Common myeloid progenitor, CD34-positive (primary cell): ENCODE measurements around the gene KRTAP10-6.

Experiments used
- CTCF ChIA-PET: fragments of 350-600 bp; sonication (Branson Sonifier 250); formaldehyde crosslinking; loops from one replicate; lab custom pipeline; 2021; ENCODE audit warnings: antibody characterized with exemption; lab: Charles Lee
- POLR2A ChIA-PET: fragments of 350-600 bp; sonication (Branson Sonifier 250); formaldehyde crosslinking; loops from one replicate; lab custom pipeline; 2021; ENCODE audit warnings: antibody characterized with exemption; lab: Charles Lee
- DNase-seq, 3 donors: peaks; one replicate each; pipeline versions ENCODE4 v3.0.0 to v3.0.0-alpha.2; 2013
- H3K27ac ChIP-seq, 2 experiments: 1 replicate in 1 of 2; 2 replicates in 1 of 2; pipeline ENCODE4 v1.7.0; 2013; ENCODE audit warnings: inconsistent platforms in 2 of 2, low read length in 2 of 2, mild to moderate bottlenecking in 2 of 2, low read depth in 1 of 2, moderate library complexity in 1 of 2; ENCODE audit not compliant: severe bottlenecking in 2 of 2, insufficient read depth in 1 of 2, poor library complexity in 1 of 2
- H3K27me3 ChIP-seq, 5 experiments: replicated peaks in 2 of 5; 1 replicate in 3 of 5; 2 replicates in 2 of 5; pipeline versions ENCODE4 v1.6.1 to v1.7.0; 2013; ENCODE audit warnings: low read length in 4 of 5, mild to moderate bottlenecking in 2 of 5, moderate library complexity in 2 of 5, inconsistent platforms in 1 of 5; ENCODE audit not compliant: insufficient read depth in 5 of 5, control insufficient read depth in 4 of 5
- H3K36me3 ChIP-seq, 4 experiments: 1 replicate in 2 of 4; 2 replicates in 2 of 4; pipeline versions ENCODE4 v1.6.1 to v1.7.0; 2013; ENCODE audit warnings: low read length in 3 of 4, control low read depth in 1 of 4, mild to moderate bottlenecking in 1 of 4; ENCODE audit not compliant: control insufficient read depth in 4 of 4, insufficient read depth in 4 of 4
- H3K4me1 ChIP-seq, 4 experiments: 1 replicate in 3 of 4; 2 replicates in 1 of 4; pipeline versions ENCODE4 v1.6.1 to v1.7.1; 2013; ENCODE audit warnings: low read length in 3 of 4, mild to moderate bottlenecking in 3 of 4, control low read depth in 1 of 4, inconsistent platforms in 1 of 4, moderate library complexity in 1 of 4; ENCODE audit not compliant: control insufficient read depth in 4 of 4, insufficient read depth in 4 of 4; ENCODE audit errors: control extremely low read depth in 1 of 4
- H3K4me3 ChIP-seq, 7 experiments: 1 replicate in 4 of 7; 2 replicates in 3 of 7; pipeline versions ENCODE4 v1.5.1 to v1.7.0; 2013; ENCODE audit warnings: mild to moderate bottlenecking in 7 of 7, low read length in 6 of 7, moderate library complexity in 6 of 7, inconsistent platforms in 2 of 7, low read depth in 2 of 7, control low read depth in 1 of 7; ENCODE audit not compliant: insufficient read depth in 4 of 7, control insufficient read depth in 1 of 7; ENCODE audit errors: extremely low read depth in 1 of 7
- H3K9me3 ChIP-seq, 5 experiments: 1 replicate in 4 of 5; 2 replicates in 1 of 5; pipeline versions ENCODE4 v1.6.1 to v1.7.1; 2013; ENCODE audit warnings: low read length in 4 of 5, mild to moderate bottlenecking in 2 of 5, inconsistent platforms in 1 of 5, low read depth in 1 of 5, moderate library complexity in 1 of 5; ENCODE audit not compliant: control insufficient read depth in 4 of 5, insufficient read depth in 2 of 5; ENCODE audit errors: control extremely low read depth in 1 of 5
- WGBS: methylation state at CpG from one replicate; pipeline ENCODE4 v1.1.5; 2013; ENCODE audit not compliant: insufficient coverage; 5-methylcytosine and 5-hydroxymethylcytosine counted together

The KRTAP10-6 gene

DNA sequence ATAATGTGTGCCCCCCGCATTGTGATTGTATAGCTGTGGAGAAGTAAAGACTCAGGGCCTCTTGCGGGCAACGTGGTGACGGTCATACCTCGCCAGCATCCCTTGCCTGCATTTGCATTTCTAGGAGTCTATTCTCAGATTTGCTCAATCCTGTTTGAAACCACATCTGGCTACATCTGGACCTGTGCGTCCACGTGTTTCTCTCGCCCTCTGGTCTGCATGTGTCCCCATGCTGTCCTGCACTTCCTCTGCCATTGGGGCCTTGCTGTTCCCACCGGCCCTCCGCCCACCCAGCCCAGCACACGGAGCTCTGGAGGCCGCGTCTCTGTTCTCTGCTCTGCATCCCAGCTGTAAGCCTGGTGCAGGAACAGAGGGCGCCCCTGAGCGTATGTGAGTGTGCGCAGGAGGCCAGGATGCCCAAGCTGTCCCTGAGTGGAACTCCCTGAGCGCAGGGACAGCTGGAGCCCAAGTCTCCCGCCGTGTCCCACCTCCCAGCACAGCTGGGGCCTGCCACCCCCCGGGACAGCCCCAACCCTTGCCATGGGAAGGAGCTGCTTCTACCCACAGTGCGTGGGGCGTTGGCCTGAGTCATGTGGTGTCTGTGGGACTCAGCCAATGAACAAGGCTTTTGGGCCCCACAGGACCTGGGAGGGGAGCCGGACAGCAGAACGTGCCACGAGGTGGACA, 42.6 kb downstream of the KRTAP10-6 start:
- Histone ChIP-seq H3K9me3 (peaks cover 3 to 18% (median 5%) of the 10 kb centered on the region in 5 experiments), H3K4me1 (no peaks in the 10 kb centered on the region), H3K27me3 (peaks cover 0 to 54% (median 6%) of the 10 kb centered on the region in 5 experiments), H3K36me3 (no peaks in the 10 kb centered on the region), H3K27ac (no peak overlapping the region), H3K4me3 (no peak overlapping the region)
- ChIA-PET POLR2A (no interaction called here), CTCF (interaction anchor here (0.7 kb wide), 1 partner anchor 43 kb away, joined by 3 read pairs; no protein-coding TSS in a partner anchor)
- no peak for DNase-seq
- 83% methylated on average over 21 of the region's 25 CpGs for WGBS

DNA sequence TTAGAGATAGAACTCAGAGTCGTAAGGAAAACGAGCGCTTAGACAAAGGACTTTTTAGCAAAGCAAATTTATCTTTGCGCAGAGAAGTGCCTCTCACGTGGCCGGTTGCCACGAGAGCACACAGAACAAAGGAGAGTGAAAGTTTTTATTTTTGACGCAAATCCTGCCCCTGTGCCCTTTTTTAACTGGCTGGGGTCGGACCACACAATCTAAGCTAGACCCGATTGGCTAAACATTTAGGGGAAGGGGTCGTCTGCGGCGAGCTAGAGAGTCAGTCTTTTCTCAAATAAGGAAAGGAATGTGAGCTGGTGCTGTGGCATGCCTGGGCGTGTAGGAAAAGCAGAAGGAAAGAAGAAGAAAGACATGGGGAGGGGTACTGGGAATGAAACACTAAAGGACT, 43.4 kb downstream of the KRTAP10-6 start:
- H3K4me3 ChIP-seq = no peak overlapping the region
- H3K4me1 ChIP-seq = no peaks in the 10 kb centered on the region
- H3K27me3 ChIP-seq = peaks cover 0 to 54% (median 6%) of the 10 kb centered on the region in 5 experiments
- no peak for DNase-seq
- no peak overlapping the region for H3K27ac ChIP-seq
- POLR2A ChIA-PET = no interaction called here
- CTCF ChIA-PET = no interaction called here
- WGBS = 54% methylated on average over 14 of the region's 14 CpGs
- no peaks in the 10 kb centered on the region for H3K36me3 ChIP-seq
- H3K9me3 ChIP-seq = peaks cover 3 to 18% (median 5%) of the 10 kb centered on the region in 5 experiments

DNA sequence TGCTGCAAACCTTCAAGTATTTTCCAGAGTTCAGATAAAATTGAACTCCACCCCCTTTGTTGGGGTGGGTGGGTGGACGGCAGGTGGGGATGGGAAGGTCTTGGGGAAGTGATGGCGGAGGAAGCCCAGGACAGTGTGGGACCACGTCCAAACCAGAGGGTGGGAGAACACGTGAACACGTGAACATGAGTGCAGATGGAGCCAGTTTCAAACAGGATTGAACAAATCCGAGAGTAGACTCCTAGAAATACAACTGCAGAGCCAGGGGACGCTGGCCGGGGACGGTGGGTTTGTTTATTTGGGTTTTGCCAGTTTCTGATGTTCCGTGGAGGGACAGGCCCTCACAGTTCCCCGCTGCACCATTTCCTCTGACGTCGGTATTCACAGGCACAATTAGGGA, 43.9 kb downstream of the KRTAP10-6 start:
- H3K27ac ChIP-seq = no peak overlapping the region
- no peaks in the 10 kb centered on the region for H3K36me3 ChIP-seq
- no peaks in the 10 kb centered on the region for H3K4me1 ChIP-seq
- no peak overlapping the region for H3K4me3 ChIP-seq
- CTCF ChIA-PET = interaction anchor here (1.0 kb wide), 1 partner anchor 11 kb away, joined by 4 read pairs; no protein-coding TSS in a partner anchor
- DNase-seq = no peak
- WGBS = 90% methylated on average over 10 of the region's 13 CpGs
- peaks cover 3 to 18% (median 5%) of the 10 kb centered on the region in 5 experiments for H3K9me3 ChIP-seq
- H3K27me3 ChIP-seq = peaks cover 0 to 54% (median 6%) of the 10 kb centered on the region in 5 experiments
- POLR2A ChIA-PET = no interaction called here

GRCh38 chr21:44547656-44548331, 44.5 kb downstream of the KRTAP10-6 start:
- peaks cover 0 to 51% (median 6%) of the 10 kb centered on the region in 5 experiments for H3K27me3 ChIP-seq
- WGBS = 50% methylated on average over 4 of the region's 5 CpGs
- H3K36me3 ChIP-seq = no peaks in the 10 kb centered on the region
- no peak overlapping the region for H3K4me3 ChIP-seq
- DNase-seq = no peak
- no peaks in the 10 kb centered on the region for H3K4me1 ChIP-seq
- no peak overlapping the region for H3K27ac ChIP-seq
- peaks cover 3 to 18% (median 5%) of the 10 kb centered on the region in 5 experiments for H3K9me3 ChIP-seq
- ChIA-PET POLR2A (no interaction called here), CTCF (interaction anchor here (1.0 kb wide), 1 partner anchor 11 kb away, joined by 4 read pairs; no protein-coding TSS in a partner anchor)

GRCh38 chr21:44544566-44544965, 47.7 kb downstream of the KRTAP10-6 start:
- Histone ChIP-seq H3K27ac (no peak overlapping the region), H3K4me1 (no peaks in the 10 kb centered on the region), H3K9me3 (peaks cover 3 to 18% (median 10%) of the 10 kb centered on the region in 5 experiments), H3K4me3 (no peak overlapping the region), H3K27me3 (peaks cover 0 to 39% (median 10%) of the 10 kb centered on the region in 5 experiments), H3K36me3 (no peaks in the 10 kb centered on the region)
- 100% methylated on average over 1 of the region's 3 CpGs for WGBS
- POLR2A ChIA-PET = no interaction called here
- DNase-seq = no peak
- CTCF ChIA-PET = no interaction called here

DNA sequence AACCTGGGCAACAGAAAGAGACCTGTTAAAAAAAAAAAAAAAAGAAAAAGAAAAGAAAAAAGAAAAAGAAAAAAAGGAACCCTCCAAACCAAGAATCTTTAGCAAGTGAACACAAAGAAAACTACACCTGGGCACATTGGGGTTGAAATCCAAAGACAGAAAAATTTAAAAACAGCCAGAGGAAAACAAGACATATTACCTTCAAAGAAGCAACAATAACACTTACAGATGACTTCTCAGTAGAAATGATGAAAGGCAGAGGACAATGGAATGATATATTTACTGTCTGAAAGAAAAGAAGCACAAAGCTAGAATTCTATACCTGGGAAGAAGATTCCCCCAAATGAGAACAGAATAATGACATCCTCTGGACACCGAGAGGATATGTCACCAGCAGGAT, 49.6 kb downstream of the KRTAP10-6 start:
- H3K4me1 ChIP-seq = no peaks in the 10 kb centered on the region
- no peaks in the 10 kb centered on the region for H3K36me3 ChIP-seq
- no peak for DNase-seq
- WGBS = 100% methylated on average over 1 of the region's 1 CpG
- no peak overlapping the region for H3K4me3 ChIP-seq
- CTCF ChIA-PET = no interaction called here
- peaks cover 3 to 15% (median 8%) of the 10 kb centered on the region in 5 experiments for H3K9me3 ChIP-seq
- H3K27ac ChIP-seq = no peak overlapping the region
- POLR2A ChIA-PET = no interaction called here
- H3K27me3 ChIP-seq = peaks cover 0 to 20% (median 4%) of the 10 kb centered on the region in 5 experiments
